HUDEP-2 (cell line): Measurements from ENCODE around the gene ZNF493.

Experiments
- DNase-seq, 76 experiments: peaks; one replicate each; lab custom pipeline; 2025; ENCODE audit not compliant: unreplicated experiment in 76 of 76; lab: John Stamatoyannopoulos, UW

ZNF493 gene

DNA sequence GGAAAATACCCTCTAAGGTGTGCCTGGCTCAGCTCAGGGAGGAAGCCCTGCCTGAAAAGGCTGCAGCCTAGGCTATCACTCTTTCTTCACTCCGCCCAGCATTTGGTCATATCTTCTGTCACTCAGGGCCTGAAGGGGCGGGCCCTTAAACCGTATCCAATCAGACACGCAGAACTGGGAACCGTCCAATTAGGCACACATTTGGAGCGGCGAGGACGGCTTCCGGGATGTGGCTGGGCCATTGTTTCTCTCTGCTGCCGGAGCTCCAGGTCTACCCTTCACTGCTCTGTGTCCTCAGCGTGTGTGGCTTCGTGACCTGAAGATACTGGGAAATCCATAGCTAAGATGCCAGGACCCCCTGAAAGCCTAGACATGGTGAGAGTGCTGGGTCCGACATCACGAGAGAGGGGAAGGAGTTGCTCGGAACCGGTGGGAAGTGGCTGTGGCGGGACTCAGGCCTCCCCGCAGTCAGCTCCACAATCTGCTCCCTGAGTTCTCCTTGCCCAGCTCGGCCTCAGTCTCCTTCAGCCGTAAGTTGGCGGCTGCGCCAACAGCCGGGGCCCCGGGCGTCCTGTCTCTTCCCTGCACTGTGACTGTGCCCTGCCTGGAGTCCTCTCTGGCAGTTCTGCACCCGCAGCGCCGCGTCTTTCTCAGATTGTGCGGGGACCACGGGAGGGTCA lies at the start of gene ZNF493:
Gene ZNF493 (plus strand): TSS at position 241 of the 680 bp plus-strand sequence. CDS start 105 bp downstream, at position 346.
- peak in 71 of 76 experiments; percentile 12 to 91 (median 66) for DNase-seq

DNA sequence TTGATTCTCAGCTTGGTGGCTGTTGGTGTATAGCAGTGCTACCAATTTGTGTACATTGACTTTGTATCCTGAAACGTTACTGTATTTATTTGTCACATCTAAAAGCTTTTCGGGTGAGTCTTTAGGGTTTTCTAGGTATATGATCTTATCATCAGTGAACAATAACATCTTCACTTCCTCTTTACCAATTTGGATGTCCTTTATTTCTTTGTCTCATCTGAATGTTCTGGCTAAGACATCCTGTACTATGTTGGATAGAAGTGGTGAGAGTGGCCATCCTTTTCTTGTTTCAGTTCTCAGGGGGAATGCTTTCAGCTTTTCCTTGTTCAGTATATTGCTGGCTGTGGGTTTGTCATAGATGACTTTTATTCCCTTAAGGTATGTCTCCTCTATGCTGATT lies 44.1 kb upstream of the ZNF493 start:
- DNase-seq, result no peak

DNA sequence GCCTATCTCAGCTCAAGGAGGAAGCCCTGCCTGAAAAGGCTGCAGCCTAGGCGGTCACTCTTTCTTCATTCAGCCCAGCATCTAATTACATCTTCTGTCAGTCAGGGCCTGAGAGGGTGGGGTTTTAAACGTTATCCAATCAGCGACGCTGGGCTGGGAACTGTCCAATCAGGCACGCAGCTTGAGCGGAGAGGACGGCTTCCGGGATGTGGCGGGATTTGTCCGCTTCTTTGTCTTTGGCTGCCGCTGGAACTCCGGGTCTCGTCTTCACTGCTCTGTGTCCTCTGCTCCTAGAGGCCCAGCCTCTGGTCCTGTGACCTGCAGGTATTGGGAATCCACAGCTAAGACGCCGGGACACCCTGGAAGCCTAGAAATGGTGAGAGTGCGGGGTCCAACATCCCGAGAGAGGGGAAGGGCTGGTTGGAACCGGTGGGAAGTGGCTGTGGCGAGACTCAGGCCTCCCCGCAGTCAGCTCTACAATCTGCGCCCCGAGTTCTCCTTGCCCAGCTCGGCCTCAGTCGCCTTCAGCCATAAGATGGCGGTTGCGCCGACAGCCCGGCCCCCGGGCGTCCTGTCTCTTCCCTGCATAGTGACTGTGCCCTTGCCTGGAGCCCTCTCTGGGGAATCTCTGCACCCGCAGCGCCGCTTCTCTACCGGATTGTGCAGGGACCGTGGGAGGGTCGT lies 38.0 kb upstream of the ZNF493 start, which contains the start of gene ZNF738:
Gene ZNF738 (plus strand): TSS at position 233 of the 684 bp plus-strand sequence. CDS start 141 bp downstream, at position 374.
- peak in 30 of 76 experiments; percentile 1 to 51 (median 16) for DNase-seq

DNA sequence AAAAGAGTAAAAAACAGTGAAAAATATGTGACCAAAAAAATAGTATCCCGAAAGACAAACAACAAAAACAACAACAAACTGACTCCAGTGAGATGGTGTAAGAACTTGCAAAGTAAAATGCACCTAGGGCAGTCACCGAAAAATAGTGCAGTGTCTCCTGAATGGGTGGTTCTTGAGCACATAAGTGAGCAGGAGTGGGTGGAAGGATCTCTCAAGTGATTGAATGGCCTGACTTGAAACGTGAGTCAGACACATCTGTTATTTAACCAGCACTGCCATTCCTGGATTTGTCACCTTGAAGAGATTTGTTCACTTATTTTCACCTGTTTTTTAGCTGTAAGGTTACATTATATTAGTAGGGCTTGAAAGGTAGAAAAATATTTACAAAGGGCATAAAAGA lies 34.6 kb upstream of the ZNF493 start:
- DNase-seq, result no peak

DNA sequence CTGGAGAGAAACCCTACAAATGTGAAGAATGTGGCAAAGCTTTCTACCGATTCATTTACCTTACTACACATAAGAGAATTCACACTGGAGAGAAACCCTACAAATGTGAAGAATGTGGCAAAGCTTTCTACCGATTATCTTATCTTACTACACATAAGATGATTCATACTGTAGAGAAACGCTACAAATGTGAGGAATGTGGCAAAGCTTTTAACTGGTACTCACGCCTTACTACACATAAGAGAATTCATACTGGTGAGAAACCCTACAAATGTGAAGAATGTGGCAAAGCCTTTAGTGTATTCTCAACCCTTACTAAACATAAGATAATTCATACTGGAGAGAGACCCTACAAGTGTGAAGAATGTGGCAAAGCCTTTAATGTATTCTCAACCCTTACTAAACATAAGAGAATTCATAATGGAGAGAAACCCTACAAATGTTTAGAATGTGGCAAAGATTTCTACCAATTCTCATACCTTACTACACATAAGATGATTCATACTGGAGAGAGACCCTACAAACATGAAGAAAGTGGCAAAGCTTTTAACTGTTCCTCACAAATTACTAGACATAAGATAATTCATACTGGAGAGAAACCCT lies 12.9 kb upstream of the ZNF493 start:
- DNase-seq, result no peak

DNA sequence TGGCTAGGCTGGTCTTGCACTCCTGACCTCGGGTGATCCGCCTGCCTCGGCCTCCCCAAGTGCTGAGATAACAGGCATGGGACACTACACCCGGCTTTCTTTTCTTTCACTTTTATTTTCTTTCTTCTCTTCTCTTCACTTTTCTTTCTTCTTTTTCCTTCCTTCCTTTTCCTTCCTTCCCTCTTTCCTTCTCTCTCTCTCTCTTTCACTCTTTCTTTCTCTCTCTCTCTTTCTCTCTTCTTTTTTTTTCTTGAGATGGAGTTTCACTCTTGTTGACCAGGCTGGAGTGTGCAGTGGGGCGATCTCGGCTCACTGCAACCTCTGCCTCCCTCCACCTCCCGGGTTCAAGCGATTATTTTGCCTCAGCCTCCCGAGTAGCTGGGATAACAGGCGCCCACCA lies 812 bp upstream of the ZNF493 start:
- no peak for DNase-seq

DNA sequence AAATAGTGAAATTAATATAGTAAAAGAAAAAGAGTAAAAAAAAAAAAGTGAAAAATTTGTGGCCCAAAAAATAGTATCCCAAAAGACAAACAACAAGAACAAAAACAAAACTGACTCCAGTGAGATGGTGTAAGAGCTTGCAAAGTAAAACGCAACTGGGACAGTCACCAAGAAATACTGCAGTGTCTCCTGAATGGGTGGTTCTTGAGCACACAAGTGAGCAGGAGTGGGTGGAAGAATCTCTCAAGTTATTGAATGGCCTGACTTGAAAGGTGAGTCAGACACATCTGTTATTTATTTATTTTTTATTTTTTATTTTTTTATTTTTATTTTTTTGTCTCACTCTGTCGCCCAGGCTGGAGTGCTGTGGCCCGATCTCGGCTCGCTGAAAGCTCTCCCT lies 1.9 kb downstream of the ZNF493 start:
- no peak for DNase-seq

DNA sequence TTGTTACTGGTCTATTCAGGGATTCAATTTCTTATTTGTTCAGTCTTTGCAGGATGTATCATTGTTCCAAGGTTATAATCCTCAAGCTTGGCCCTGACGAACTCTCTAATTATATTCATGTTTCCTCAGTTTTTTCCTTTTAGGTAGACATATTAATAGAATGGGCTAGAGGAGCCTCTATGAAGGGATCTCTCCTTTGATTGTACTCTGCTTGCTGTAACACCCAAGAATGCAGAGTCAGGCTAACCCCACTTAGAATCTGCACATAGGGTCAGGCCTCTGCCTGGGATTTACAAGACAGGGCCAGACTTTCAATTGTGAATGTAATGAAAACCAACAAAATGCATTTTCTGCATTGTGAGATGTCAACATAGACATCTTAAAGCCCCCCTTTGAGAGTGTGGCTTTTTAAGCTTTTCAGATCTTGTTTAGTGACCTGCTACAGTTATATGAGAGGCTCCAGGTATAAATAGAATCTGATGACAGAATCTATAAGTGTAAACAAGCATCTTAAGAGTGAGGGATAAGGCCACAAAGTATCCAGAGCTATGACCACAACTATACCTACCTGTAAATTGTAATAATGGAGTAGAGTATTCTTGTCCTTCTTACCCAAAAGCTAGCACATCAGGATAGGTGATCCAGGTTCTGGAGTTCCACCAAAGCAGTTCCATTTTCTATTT lies 5.5 kb downstream of the ZNF493 start:
- DNase-seq, result no peak

DNA sequence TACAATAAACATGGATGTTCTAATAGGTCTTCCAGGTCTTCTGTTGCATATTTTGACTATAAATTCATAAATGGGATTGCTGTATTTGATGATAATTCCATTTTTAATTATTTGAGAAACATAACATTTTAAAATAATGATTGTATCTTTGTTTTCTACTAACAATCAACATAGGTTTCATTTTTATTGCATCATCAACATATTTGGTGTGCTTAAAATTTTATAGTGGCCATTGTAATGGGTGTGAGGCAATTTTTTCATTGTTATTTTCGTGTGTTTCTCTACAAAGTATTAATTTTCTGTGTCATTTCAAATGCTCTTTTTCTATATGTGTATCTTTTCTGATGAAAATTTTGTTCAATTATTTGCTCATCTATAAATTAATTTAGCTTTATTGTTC lies 13.2 kb downstream of the ZNF493 start:
- no peak for DNase-seq

DNA sequence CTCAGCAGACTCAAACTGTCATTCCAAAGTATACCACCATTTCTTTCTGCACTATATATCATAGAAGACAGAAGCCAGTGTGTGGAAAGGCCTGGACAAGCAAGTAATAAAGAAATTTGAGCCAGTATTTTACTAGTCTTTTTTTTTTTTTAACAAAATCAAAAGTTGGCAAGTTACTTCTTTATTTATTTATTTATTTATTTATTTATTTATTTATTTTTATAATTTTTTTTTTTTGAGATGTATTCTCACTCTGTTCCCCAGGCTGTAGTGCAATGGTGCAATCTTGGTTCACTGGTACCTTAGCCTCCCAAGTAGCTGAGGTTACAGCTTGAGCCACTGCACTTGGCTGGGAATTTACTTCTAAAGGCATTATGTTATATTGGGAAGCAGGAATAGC lies 25.3 kb downstream of the ZNF493 start:
- DNase-seq, result no peak

DNA sequence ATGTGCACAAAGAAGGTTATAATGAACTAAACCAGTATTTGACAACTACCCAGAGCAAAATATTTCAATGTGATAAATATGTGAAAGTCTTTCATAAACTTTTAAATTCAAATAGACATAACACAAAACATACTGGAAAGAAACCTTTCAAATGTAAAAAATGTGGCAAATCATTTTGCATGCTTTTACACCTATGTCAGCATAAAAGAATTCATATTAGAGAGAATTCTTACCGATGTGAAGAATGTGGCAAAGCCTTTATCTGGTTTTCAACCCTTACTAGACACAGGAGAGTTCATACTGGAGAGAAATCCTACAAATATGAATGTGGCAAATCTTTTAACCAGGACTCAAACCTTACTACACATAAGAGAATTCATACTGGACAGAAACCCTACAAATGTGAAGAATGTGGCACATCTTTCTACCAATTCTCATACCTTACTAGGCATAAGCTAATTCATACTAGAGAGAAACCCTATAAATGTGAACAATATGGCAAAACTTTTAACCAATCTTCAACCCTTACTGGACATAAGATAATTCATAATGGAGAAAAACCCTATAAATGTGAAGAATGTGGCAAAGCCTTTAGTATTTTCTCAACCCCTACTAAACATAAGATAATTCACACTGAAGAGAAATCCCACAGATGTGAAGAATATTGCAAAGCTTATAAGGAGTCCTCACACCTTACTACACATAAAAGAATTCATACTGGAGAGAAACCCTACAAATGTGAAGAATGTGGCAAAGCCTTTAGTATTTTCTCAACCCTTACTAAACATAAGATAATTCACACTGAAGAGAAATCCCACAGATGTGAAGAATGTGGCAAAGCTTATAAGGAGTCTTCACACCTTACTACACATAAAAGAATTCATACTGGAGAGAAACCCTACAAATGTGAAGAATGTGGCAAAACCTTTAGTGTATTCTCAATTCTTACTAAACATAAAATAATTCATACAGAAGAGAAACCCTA lies 26.4 kb downstream of the ZNF493 start:
- DNase-seq, result no peak

DNA sequence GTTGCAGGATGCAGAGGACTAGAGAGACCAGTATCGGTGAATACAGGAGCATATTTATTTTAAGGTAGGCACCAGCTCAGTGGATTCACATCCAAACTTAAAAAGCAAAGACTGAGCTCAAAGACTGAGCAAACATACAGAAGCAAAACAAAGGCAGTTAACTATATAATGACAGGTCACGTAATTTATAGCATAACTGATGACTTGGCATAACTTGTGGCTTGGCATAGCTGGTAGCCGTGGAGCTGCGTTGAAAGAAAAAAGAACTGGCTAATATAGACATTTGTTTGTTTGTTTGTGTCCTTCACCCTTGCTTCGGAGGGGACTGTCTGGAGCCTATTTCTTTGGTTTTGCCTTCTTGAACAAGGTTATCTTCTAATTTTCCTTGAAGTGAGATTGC lies 33.7 kb downstream of the ZNF493 start:
- no peak for DNase-seq

DNA sequence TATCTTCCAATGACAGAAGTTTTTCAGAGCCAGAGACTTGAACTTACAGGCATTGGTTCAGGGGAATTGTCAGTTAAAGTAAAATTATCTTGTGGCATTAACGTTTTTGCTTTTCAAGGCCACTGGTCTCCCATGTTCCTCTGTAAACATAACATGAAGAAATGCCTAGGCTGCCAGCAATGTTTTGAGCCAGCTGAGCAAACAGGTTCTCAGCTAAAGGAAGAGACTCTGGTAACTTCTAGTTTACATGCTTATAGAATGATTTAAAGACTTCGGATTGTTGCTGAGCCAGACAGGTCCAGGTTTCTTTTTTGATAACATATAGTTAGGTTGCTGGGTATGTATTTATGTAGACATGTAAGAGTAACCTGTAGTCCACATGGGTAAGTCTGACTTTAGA lies 35.7 kb downstream of the ZNF493 start:
- no peak for DNase-seq

DNA sequence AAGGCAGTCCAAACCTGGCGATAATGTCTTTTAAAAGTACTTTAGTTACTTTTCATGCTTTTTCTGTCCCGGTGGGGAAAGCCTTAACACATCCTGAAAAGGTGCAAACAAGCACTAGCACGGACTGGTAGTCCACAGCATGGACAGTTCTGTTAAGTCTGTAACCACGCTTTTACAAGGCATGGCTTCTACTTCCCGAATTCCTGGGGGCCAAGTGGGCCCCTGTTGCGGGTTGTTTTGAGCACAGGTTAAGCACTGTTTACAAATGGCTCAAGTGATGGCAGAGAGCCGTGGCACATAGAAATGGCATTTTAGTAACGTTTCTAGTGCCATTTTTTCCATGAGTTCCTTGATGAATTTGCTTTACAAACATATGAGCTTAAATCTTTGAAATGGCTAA lies 37.6 kb downstream of the ZNF493 start:
- DNase-seq, result no peak

DNA sequence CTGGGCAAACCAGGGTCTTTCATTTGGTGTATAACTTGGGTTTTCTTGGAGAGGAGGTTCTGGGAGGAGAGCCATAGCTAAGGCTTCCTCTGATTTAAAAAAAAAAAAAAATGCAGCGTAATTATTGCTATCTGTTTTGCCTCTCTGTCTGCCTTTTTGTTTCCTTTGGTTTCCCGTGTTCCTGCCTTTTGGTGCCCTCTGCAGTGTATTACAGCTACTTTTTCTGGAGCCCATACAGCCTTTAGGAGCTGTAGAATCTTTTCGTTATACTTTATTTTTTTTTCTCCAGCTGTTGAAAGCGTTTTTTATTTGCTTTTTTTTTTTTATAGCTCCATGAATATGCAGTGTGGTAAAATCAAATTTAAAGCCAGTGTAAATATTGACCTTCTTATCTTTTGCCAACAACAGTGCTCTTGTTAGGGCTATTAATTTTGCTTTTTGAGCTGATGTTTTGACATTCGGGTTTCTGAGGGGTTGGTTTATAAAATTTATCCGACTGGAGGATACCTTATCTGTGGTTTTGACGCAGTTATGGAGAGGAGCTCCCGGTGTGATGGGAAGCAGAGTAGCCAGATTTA lies 38.1 kb downstream of the ZNF493 start:
- DNase-seq, result no peak

DNA sequence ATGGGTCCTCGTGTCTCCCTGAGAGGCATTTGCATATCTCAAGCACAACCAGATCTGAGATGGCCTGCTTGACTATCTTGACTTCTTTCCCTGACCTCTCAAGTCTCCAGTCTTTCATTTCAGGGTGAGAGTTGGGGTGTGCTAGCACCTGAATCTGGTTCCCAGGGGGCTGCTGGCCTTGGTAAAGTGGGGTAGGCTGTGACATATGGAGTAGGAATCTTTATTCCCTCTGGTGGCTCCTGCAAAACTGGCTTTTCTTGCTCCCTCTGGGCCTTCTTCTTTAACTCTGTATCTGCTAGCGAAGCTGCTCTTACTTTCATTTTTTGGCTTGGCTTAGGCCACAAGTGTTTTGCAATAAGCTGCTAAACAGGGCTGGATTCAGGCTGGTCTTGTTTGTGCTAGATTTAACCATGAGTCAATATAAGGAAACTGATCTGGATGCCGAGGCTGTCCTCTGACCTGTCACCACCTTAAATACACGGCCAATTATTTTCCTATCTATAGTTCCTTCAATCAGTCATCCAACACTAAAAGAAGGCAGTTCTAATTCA lies 42.3 kb downstream of the ZNF493 start:
- no peak for DNase-seq

DNA sequence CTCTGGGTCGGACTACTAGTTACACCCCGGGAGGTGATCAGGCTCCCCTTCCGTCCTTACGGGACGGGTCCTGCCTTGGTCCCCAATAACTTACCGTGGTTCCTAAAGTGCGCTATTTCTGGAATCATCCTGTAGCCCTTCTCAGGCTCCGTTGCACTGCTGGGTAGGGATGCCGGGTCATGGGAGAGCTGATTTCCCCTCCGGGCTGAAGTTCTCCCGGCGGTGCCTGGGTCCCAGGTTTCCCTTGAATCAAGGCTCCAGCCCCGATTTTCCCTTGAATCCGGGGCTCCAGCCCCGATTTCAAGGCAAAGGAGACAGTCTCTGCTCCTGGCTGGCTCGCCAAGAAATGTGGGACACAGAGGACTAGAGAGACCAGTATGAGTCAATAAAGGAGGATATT lies 43.4 kb downstream of the ZNF493 start:
- no peak for DNase-seq

DNA sequence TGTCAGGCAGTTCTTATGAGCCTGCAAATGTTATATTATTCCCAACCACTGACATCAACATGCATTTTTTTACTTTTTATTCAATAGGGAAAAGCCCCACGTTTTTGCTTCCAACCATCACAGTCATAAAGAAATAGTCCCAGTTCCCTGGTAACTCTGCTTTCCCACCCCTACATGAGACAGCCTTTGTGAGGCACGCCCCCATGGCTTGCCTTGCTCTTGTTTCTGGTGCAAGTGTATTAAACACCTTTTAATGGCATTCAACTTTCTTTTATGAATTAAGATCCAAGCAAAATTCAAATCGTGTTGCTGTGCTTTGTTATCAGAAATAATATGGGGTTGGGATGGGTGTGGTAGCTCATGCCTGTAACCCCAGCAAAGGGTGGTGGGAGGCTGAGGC lies 54.3 kb downstream of the ZNF493 start:
- DNase-seq, result no peak

DNA sequence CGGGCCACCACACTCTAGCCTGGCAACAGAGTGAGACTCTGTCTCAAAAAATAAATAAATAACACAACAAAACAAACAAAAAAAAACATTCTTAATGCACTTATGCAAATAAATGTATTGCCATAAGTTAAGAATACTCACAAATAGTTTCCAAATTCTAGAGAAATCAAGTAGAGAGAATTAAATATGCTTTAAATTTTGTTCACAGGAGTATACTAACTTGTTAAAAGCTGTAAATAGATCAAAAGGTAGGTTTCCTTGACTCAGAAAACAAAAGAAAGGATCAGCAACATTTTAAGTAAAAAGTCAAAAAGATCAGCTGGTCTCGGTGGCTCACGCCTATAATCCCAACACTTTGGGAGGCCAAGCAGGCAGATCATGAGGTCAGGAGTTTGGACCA lies 58.0 kb downstream of the ZNF493 start:
- DNase-seq, result no peak
